HG03571 (cell line): ENCODE measurements around the gene THSD7B.
"Not testable (repeated sequence)": the region's sequence is repeated elsewhere in the genome, so short reads cannot be mapped to it uniquely, and the experiment has no call there.

ENCODE experiments used
- ATAC-seq: cut with Tn5 transposase; IDR thresholded peaks from one replicate; pipeline ENCODE4 v1.9.1; 2021; ENCODE audit not compliant: unreplicated experiment

THSD7B gene

GRCh38 chr2:137658433-137658832 lies 893.1 kb downstream of the THSD7B start:
- ATAC-seq: no peak

DNA sequence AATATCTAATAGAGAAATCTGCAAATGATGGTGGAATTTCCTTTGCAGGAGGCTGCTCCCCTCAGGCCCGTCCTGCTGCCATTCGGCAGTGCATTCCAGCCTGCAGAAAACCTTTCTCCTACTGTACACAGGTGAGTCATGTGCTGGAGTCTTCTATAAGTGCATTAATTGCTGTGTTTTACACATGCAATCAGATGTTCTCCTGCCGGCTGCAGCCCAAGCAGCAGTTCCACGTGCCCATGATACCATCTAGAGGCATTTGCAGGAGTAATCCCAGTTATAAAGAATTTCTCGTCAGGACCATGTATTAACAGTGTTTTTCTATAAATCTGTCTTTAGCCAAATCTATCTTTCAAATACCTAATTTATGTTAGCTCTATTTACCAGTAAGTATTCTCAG lies 894.3 kb downstream of the THSD7B start:
- no peak for ATAC-seq

GRCh38 chr2:137670111-137670510 lies 904.8 kb downstream of the THSD7B start:
- ATAC-seq: no peak

DNA sequence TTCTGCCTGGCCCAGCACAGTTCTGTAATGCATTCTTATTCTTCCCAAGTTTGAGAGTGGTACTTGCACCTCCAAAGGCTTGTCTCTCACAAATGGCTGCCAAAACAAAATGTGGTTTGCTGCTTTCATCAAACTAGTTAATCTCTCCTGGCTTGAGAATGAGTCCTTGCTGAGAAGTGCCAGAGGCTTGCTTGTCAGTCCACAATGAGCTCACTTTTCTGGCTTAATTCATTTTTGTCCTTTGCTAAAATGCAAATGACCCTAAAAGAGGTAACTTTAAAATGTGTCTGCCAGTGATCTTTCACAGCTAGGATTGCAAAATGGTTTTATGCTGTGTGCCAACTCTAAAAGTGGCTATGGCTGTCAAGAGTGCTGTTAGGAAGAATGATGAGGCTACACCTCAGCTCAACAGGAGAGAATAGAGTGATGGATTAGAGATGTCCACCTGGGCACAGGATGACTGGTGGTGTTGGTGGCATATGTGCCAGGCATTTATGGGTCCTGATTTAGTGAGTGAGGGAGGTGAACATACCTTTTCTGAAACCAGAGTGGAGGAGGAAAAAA lies 907.7 kb downstream of the THSD7B start:
- no peak for ATAC-seq

GRCh38 chr2:137674991-137675390 lies 909.6 kb downstream of the THSD7B start:
- ATAC-seq: no peak

- ATAC-seq: no peak
These were observed 910.4 kb downstream of the THSD7B start for GRCh38 chr2:137675584-137676327.

DNA sequence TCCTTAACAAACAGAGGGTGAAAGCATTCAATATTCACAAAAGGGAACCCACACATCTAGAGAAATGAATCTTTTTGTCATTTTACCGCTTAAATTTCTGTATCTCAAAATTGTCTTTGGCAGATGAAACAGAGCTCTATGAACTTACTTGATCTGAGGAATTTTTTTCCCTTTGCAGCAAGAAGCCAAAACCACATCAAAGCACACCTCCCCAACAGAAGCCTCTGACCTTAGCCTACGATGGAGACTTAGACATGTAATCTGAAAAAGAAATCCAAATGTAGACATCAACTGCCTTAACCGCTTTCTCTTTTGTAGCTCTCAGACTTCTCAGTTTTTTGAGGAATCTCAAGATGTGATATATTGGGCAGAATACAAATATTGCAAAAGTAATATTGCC lies 911.0 kb downstream of the THSD7B start:
- ATAC-seq: no peak

DNA sequence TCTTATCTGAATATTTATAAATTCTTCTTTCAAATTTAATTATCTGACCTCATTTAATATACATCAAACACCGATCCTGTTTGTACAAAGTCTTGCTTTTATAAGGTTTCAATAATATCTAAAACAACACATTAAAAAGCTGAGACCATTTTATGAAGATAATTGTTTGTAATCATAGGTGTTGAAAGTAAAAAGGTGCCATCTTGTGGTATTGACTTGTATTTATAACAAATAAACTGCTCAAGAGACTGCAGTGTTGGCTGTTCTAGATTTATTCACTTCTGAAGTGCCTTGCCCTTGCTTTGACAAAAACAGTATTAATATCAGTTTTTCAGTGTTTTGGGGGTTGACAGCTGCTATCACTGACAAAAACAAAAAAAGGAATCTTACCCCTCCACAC lies 912.1 kb downstream of the THSD7B start:
- ATAC-seq: no peak

DNA sequence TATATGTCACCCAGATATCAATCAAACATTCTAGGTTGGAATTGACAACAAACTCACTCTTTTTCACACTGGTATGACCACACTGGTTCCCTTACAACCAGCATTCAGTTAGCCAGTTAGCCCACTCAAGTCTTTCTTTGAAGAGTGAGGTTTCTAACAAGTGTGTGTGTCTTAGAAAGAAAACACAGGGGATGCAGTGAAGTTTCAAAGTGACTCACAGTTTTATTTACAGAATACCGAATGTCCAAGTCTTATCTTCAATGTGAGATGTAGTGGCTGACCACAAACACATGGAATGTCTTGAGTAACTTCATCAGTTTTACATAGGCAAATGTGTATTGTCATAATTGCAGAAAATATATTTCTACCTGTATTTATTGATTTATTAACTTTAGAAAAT lies 924.2 kb downstream of the THSD7B start:
- no peak for ATAC-seq

DNA sequence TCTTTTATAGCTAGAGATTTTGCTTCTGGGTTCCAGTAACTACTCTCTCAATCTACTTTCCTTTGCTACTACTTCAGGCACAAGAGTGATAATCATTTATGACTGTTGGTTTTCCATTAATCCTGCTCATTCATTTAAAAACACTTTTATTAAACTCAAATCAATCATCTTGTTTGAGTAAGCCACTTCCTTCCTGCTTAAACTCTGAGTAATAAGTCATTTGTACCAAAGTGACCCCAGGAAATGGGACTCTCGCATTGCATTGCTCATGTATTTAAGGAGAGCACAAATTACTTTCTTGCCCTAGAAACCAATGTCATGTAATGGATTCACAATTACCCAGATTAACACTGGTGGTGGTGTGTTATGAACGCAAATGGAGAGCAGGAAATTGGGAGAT lies 928.2 kb downstream of the THSD7B start:
- ATAC-seq: no peak

DNA sequence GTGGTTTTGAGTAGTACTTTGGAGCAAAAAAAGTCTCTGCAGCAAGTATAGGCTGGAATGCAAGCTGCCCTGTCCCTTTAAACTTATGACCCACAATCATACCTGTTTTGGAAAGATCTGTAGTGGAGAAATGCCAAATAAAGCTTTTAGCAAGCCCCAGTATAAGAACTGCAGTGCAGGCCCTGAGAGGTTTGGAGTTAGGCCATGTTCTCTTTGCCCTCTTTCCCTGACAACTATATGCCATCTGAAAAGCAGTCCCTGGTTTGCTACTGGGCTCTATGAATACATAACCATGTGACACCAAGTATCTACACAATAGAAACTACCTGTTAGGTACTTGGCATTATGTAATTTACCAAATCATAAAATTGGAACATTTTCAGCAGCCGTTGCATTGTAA lies 931.6 kb downstream of the THSD7B start:
- ATAC-seq: no peak

- ATAC-seq: not testable (repeated sequence)
These were observed 934.9 kb downstream of the THSD7B start for GRCh38 chr2:137700250-137700649.

GRCh38 chr2:137700681-137701080 lies 935.3 kb downstream of the THSD7B start:
- ATAC-seq: no peak

DNA sequence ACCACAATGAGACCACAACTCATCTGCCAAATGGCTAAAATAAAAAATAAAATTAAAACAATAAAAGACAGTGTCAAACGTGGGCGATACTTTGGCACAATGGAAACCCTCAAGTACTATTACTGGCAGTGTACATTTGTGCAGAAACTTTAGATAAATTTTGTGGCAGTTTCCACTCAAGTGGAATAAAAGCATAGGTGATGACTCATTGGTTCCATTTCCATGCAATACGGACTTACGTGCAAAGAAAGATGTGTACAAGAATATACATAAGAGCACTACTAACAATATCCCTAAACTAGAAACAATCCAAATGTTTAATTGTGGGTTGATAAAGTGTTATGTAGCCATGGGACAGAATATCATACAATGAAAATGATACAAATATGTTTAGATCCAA lies 940.0 kb downstream of the THSD7B start:
- ATAC-seq: no peak

DNA sequence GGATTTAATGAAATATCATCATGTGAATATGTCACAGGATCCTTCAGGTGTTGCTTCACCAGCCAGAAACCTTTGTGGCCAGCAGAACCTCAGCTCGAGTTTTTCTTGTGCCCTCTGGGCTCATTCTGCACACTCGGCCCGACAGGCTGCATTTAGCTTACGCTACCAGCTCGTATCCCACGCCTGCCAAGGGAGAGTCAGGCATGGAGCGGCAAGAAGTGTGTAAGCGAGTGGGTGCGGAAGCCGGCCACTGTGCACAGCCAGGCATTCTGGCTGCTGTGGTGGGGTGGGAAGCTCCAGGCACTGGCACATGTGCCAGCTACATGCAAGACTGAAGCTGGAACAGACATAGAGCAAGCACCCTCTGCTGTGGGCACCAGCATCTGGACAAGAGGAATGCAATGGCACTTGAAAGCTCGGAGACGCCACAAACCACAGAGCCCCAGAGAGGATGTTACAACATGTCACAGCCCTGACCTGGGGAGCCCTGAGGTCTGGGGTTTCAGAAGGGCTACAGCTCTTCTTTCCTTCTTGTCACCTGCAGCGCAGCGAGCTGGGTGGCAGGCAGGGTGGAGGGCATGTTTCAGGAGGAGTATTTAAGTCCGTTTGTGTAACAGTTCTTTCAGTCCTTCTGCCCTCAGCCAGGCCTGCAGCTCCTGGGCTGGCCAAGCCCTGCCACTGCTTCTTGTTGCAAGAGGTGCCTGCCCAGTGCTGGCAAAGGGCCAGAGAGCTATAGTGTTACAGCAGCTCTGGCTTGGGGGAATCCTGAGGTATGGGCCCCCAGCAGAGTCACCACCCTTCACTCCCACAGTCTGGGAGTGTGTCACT lies 941.7 kb downstream of the THSD7B start:
- no peak for ATAC-seq

- ATAC-seq: no peak
These were observed 943.0 kb downstream of the THSD7B start for GRCh38 chr2:137708311-137708710.

DNA sequence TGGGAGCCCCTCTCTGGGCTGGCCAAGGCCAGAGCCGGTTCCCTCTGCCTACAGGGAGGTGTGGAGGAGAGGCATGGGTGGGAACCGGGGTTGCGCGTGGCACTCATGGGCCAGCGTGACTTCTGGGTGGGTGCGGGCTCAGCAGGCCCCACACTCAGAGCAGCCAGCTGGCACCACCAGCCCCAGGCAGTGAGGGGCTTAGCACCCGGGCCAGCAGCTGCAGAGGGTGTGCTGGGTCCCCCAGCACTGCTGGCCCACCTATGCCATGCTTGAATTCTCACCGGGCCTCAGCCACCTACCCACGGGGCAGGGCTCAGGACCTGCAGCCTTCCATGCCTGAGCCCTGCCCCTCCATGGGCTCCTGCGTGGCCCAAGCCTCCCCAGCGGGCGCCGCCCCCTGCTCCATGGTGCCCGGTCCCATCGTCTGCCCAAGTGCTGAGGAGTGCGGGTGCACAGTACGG lies 950.4 kb downstream of the THSD7B start:
- ATAC-seq: no peak

DNA sequence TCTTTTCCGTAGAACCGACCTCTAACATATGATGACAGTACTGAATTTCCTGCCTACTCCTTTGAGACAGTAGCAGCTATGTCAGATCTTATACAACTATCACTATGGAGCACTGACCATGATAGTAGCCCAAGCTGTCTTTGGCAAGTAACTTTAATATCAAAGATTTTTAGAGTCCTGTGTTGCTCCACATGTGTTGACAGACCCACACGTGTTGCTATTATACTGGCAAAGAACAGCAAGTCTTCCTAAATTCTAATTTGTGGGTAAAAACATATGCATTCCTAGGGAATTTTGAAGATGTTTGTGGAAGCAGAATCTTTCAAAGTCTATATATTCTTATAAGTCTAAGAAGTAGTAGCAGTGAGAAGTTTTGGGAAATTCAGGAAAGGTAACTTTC lies 953.4 kb downstream of the THSD7B start:
- no peak for ATAC-seq

- no peak for ATAC-seq
These were observed 956.4 kb downstream of the THSD7B start for GRCh38 chr2:137721733-137722132.

- ATAC-seq: no peak
These were observed 959.6 kb downstream of the THSD7B start for GRCh38 chr2:137724912-137725311.
